Measurements from ENCODE around the gene PRAC1. TPM values are rescaled to one million over a fixed set of nuclear protein-coding genes. Genes with fewer than 3 reads are reported as not detected.

PRAC1 gene
- polyA plus RNA-seq, result not detected in 2 replicates

GRCh38 chr17:48722201-48722907 is at the start of gene PRAC1:
Gene PRAC1, minus strand, starts transcription at chr17:48722518. Its CDS starts 126 bp downstream, at chr17:48722392.

GRCh38 chr17:48728232-48729231 is 6.2 kb upstream of the PRAC1 start, which contains the start of gene HOXB13:
Gene HOXB13, minus strand, starts transcription at chr17:48728750. Its CDS starts 157 bp downstream, at chr17:48728593.

GRCh38 chr17:48722915-48723422 is 651 bp upstream of the PRAC1 start, which contains the start of gene PRAC2:
Gene PRAC2, plus strand, starts transcription at chr17:48723185. Its CDS starts 1,226 bp downstream, at chr17:48724411.

Other genes starting within 250 kb of the PRAC1 start
- gene HOXB1, start 191.5 kb downstream of the PRAC1 start, polyA plus RNA-seq, result not detected in 2 replicates
- not detected in 2 replicates for gene HOXB2, start 177.4 kb downstream of the PRAC1 start, polyA plus RNA-seq
- gene HOXB4, start 144.2 kb downstream of the PRAC1 start, polyA plus RNA-seq, result not detected in 2 replicates
- not detected in 2 replicates for gene HOXB3, start 132.3 kb downstream of the PRAC1 start, polyA plus RNA-seq
- gene HOXB5, start 128.7 kb downstream of the PRAC1 start, polyA plus RNA-seq, result not detected in 2 replicates
- gene HOXB6, start 117.5 kb downstream of the PRAC1 start, polyA plus RNA-seq, result not detected in 2 replicates
- gene HOXB7, start 111.5 kb downstream of the PRAC1 start, polyA plus RNA-seq, result not detected in 2 replicates
- not detected in 2 replicates for gene HOXB8, start 107.2 kb downstream of the PRAC1 start, polyA plus RNA-seq
- not detected in 2 replicates for gene HOXB9, start 96.2 kb downstream of the PRAC1 start, polyA plus RNA-seq
- gene PRAC2, start 667 bp upstream of the PRAC1 start, polyA plus RNA-seq, result not detected in 2 replicates
- not detected in 2 replicates for gene HOXB13, start 6.2 kb upstream of the PRAC1 start, polyA plus RNA-seq
- not detected in 2 replicates for gene TTLL6, start 94.7 kb upstream of the PRAC1 start, polyA plus RNA-seq
- 14.3 and 49.5 TPM in 2 replicates for gene CALCOCO2, start 108.5 kb upstream of the PRAC1 start, polyA plus RNA-seq
- 1,346 and 1,481 TPM in 2 replicates for gene ATP5MC1, start 170.3 kb upstream of the PRAC1 start, polyA plus RNA-seq
- 7.0 and 9.4 TPM in 2 replicates for gene UBE2Z, start 185.9 kb upstream of the PRAC1 start, polyA plus RNA-seq
- gene SNF8, start 222.3 kb upstream of the PRAC1 start, polyA plus RNA-seq, result 25.5 and 43.2 TPM in 2 replicates
- gene GIP, start 246.1 kb upstream of the PRAC1 start, polyA plus RNA-seq, result not detected in 2 replicates

Data from Purkinje cell (primary cell).